GM18526 (cell line): Measurements from ENCODE around the gene S100A8.

ENCODE experiments used
- POLR2A ChIP-seq: IDR thresholded peaks from 3 replicates; pipeline ENCODE4 v1.6.1; 2011; ENCODE audit not compliant: insufficient read length; ENCODE audit errors: extremely low read depth

S100A8 gene

GRCh38 chr1:153372571-153372970 is 18.3 kb downstream of the S100A8 start:
- no peak for TF ChIP-seq POLR2A

DNA sequence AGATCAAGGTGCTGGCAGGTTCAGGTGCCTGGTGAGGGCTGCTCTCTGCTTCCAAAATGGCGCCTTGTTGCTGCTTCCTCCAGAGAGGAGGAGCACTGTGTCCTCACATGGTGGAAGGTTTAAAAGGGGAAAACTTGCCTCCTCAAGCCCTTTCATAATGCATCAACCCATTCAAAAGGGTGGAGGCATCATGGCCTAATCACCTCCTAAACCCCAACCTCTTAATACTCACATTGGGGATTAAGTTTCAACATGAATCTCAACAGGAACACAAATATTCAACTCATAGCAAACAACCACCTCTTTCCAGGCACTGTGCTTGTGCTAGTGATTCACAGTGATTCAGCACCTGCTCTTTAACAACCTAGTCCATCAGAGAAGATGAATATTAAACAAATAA is 19.6 kb downstream of the S100A8 start:
- TF ChIP-seq POLR2A, result no peak

GRCh38 chr1:153370146-153370545 is 20.7 kb downstream of the S100A8 start:
- no peak for TF ChIP-seq POLR2A

DNA sequence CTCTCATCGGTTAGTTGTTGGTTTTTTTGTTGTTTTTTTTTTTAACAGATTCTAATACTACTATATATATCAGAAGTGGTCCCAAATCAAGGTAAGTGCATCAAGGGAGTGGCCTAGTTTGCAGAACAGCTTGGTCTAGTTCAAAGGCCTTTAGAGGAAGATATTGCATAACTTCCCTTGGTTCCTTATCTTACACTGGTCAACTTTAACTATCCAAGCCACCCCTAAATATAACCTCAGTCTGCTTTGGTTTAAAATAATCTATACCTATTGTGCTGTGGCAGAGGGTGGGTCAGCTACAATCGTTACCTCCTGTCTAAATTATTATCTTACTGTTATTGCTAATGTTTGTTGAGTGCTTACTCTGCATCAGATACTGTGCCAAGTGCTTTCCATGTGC is 22.4 kb downstream of the S100A8 start:
- no peak for TF ChIP-seq POLR2A

- no peak for TF ChIP-seq POLR2A
Observed at GRCh38 chr1:153367090-153367489, 23.8 kb downstream of the S100A8 start.

- no peak for TF ChIP-seq POLR2A
Observed at GRCh38 chr1:153366261-153366660, 24.6 kb downstream of the S100A8 start.

DNA sequence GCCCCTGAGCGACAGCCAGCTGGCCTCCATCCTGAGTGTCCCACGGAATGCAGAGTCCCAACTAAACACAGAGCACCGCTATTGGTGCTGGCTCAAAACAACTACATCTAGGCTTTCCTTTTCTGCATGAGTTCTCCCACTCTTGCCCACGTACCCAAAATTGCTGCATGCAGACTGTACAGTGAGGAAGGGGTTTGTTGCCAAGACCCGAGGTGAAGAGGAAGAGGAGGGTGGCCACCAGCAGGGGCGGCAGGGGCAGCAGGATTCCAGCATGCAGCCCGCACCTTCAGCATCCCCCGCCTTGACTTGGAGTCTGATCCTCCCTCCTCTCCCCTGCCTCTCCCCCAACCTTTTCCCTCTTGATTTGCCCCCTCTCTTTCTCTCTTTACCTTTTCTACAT is 25.2 kb downstream of the S100A8 start:
- no peak for TF ChIP-seq POLR2A

DNA sequence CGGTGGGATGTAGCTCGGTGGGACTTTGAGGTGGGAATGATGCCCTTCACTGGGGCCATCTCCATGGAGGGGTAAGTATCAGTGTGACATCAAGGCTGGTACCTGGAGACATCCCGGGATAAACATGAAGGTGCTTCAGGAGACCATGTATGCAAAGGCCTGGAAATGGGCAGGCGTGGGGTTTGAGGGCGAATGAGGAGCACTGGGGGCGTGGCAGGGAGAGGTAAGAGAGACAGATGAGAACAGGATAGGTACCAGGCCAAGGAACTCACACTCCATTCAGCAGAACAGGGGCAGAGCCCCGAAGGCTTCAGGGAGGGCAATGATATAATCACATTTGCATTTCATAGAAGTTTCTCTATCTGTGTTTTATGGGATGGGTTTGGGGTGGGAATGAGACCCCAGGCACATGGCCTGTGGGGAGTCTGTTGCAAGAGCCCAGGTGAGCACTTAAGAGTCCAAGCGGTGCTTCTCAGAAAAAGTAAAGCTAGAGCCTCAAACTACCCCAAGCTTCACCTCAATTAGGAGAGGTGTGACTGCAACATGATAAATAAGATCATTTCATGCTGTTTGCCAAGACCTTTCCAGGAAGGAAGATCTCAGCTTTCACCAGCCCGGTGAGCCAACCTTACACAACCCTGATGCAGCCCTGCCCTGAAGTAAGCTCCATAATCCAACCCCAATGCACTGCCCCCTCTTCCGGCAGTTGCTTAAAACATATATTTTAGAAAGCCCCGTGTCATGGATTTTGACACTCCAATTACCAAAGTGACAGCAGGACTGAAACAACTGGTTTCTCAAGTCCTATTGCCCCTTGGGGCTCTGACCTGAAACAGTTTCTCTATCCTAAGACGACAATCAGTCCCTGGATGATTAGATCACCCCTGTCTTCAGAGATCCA is 25.9 kb downstream of the S100A8 start:
- no peak for TF ChIP-seq POLR2A

- TF ChIP-seq POLR2A, result no peak
Observed at GRCh38 chr1:153364156-153364555, 26.7 kb downstream of the S100A8 start.

DNA sequence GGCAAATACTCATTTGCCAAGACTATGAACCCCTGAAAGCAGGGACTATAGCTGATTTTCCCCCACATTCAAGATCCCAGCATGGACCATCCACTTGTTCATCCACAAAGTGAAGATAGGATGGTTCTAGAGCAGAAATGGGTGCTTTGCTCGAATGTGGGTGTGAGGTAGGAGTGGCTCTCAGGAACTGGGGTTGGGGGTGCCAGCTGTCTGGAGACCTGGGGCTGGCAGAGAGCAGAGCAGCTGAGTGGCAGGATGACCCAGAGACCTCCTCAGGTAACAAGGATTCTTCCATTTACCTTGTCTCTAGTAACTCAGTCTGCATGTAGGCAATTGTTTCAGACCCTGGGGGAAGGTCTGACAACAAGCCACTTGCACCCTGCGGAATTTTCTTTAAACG is 27.2 kb downstream of the S100A8 start:
- TF ChIP-seq POLR2A, result no peak

- TF ChIP-seq POLR2A, result no peak
Observed at GRCh38 chr1:153362187-153362775, 28.6 kb downstream of the S100A8 start.

DNA sequence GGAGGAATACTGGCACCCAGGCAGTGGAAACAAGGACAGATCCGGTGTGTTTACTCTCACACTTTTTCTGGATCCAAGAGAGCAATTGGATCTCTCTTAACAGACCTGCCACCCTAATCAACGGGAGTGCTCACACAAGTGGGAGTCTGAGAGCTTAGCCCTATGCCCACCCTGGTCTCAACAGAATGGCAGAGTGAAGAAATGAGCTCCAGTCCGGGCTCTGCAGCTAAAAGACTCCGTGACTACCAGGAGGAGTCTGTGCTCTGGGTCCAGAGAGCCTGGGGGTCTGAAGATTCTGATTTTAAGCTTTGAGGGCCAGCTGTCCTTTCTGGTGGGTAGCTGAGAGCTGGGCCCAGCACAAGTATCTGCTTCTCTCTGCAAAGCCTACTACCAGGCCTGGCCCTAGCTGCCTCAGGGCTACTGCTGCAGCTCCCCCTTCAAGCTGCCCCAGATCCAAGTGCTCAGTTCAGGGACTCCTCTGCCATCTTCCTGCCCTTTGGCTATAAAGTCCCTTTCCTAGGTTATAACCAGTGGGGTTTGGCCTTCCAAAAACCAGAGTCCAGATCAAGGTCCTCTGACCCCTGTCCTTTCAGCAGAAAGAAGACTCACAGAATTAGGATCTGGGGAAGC is 29.3 kb downstream of the S100A8 start:
- no peak for TF ChIP-seq POLR2A

- TF ChIP-seq POLR2A, result no peak
Observed at GRCh38 chr1:153360592-153361479, 30.0 kb downstream of the S100A8 start.

DNA sequence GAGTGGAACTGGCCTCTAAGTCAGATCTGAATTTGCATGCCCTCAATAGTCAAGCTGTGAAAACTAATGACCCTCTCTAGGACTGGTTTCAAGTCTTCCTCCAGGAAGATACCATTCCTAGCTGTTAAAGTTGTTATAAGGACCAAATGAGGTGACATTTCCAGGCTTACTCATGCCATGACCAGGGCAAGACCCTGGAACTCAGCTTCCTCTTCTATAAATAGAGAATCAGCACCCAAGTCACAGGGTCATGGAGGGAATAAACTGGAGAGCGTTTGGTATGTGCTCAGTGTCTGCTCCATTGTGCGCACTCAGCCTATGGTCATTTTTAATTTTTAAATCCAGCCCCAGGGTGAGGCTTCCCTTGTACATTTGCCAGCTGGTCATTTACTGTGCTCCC is 30.7 kb downstream of the S100A8 start:
- no peak for TF ChIP-seq POLR2A

GRCh38 chr1:153359241-153359640 is 31.6 kb downstream of the S100A8 start:
- TF ChIP-seq POLR2A, result no peak
